ENCODE results near the gene MRPL23. TPM values are rescaled to one million over a fixed set of nuclear protein-coding genes. Genes with fewer than 3 reads are reported as not detected.

Gene MRPL23
- total RNA-seq, 2 donors from 2014 or later: 69.9 to 109 TPM

- 94% methylated on average over 5 of the region's 26 CpGs; no CpG with 5 or more reads in 1 of the 2 experiments for whole genome bisulfite sequencing, 2 experiments (ENCODE audit: insufficient coverage in 1 of 2, insufficient read length in 1 of 2)
- H3K4me1 Mint-ChIP-seq: no peaks in the 10 kb centered on the region
Observed at GRCh38 chr11:1978720-1979473, 31.8 kb downstream of the MRPL23 start.

GRCh38 chr11:1979607-1980006, 32.5 kb downstream of the MRPL23 start:
- Histone ChIP-seq H3K9ac (ENCODE audit: extremely low read depth, low read length, poor library complexity, severe bottlenecking) (no peak overlapping the region), H3K4me1 (ENCODE audit: control insufficient read depth, insufficient read depth, low read length) (no peaks in the 10 kb centered on the region), H3K27ac (ENCODE audit: low read depth, low read length) (no peak overlapping the region), H3K36me3 (ENCODE audit: control insufficient read depth, insufficient read depth, low read length) (no peaks in the 10 kb centered on the region), H3K9me3 (ENCODE audit: control insufficient read depth, low read length) (no peaks in the 10 kb centered on the region), H3K27me3 (ENCODE audit: control insufficient read depth, insufficient read depth, low read length, poor library complexity, severe bottlenecking) (no peaks in the 10 kb centered on the region), H3K4me3 (ENCODE audit: low read length) (no peak overlapping the region)
- WGBS, 2 experiments (ENCODE audit: insufficient coverage in 1 of 2, insufficient read length in 1 of 2): no CpG with 5 or more reads among the region's 11 CpGs
- Mint-ChIP-seq H3K27me3 (ENCODE audit: insufficient read depth) (no peaks in the 10 kb centered on the region), H3K4me3 (no peak overlapping the region), H3K36me3 (ENCODE audit: low read depth) (no peaks in the 10 kb centered on the region), H3K4me1 (no peaks in the 10 kb centered on the region), H3K27ac (no peak overlapping the region), H3K9me3 (no peaks in the 10 kb centered on the region)
- DNase-seq: no peak
- no peak for TF ChIP-seq CTCF (conservative IDR thresholded peaks at IDR 0.05)

More at GRCh38 chr11:1978720-1979473, 31.8 kb downstream of the MRPL23 start:
- no peak for TF ChIP-seq CTCF (conservative IDR thresholded peaks at IDR 0.05)
- no peaks in the 10 kb centered on the region for H3K36me3 Mint-ChIP-seq (ENCODE audit: low read depth)
- H3K27me3 Mint-ChIP-seq (ENCODE audit: insufficient read depth): no peaks in the 10 kb centered on the region
- no peak for DNase-seq
- H3K27me3 ChIP-seq (ENCODE audit: control insufficient read depth, insufficient read depth, low read length, poor library complexity, severe bottlenecking): no peaks in the 10 kb centered on the region
- H3K4me3 Mint-ChIP-seq: no peak overlapping the region
- H3K9me3 ChIP-seq (ENCODE audit: control insufficient read depth, low read length): no peaks in the 10 kb centered on the region
- no peak overlapping the region for H3K9ac ChIP-seq (ENCODE audit: extremely low read depth, low read length, poor library complexity, severe bottlenecking)
- no peaks in the 10 kb centered on the region for H3K4me1 ChIP-seq (ENCODE audit: control insufficient read depth, insufficient read depth, low read length)
- H3K27ac Mint-ChIP-seq: no peak overlapping the region
- no peaks in the 10 kb centered on the region for H3K9me3 Mint-ChIP-seq
- H3K36me3 ChIP-seq (ENCODE audit: control insufficient read depth, insufficient read depth, low read length): no peaks in the 10 kb centered on the region
- H3K27ac ChIP-seq (ENCODE audit: low read depth, low read length): no peak overlapping the region
- H3K4me3 ChIP-seq (ENCODE audit: low read length): no peak overlapping the region

GRCh38 chr11:1982873-1983600, 35.9 kb downstream of the MRPL23 start:
- no CpG with 5 or more reads among the region's 26 CpGs for WGBS, 2 experiments (ENCODE audit: insufficient coverage in 1 of 2, insufficient read length in 1 of 2)
- no peak overlapping the region for H3K9ac ChIP-seq (ENCODE audit: extremely low read depth, low read length, poor library complexity, severe bottlenecking)
- H3K4me3 ChIP-seq (ENCODE audit: low read length): no peak overlapping the region
- no peak overlapping the region for H3K27ac ChIP-seq (ENCODE audit: low read depth, low read length)
- H3K4me1 ChIP-seq (ENCODE audit: control insufficient read depth, insufficient read depth, low read length): no peaks in the 10 kb centered on the region
- H3K4me3 Mint-ChIP-seq: no peak overlapping the region
- H3K9me3 ChIP-seq (ENCODE audit: control insufficient read depth, low read length): no peaks in the 10 kb centered on the region
- H3K27me3 ChIP-seq (ENCODE audit: control insufficient read depth, insufficient read depth, low read length, poor library complexity, severe bottlenecking): no peaks in the 10 kb centered on the region
- H3K36me3 ChIP-seq (ENCODE audit: control insufficient read depth, insufficient read depth, low read length): no peaks in the 10 kb centered on the region
- H3K27ac Mint-ChIP-seq: no peak overlapping the region
- H3K4me1 Mint-ChIP-seq: no peaks in the 10 kb centered on the region
- no peaks in the 10 kb centered on the region for H3K27me3 Mint-ChIP-seq (ENCODE audit: insufficient read depth)
- H3K9me3 Mint-ChIP-seq: no peaks in the 10 kb centered on the region
- DNase-seq: no peak
- TF ChIP-seq CTCF (conservative IDR thresholded peaks at IDR 0.05): no peak
- no peaks in the 10 kb centered on the region for H3K36me3 Mint-ChIP-seq (ENCODE audit: low read depth)
